Pancreas (tissue), 10 donors: Measurements from ENCODE around the gene TAX1BP3. TPM values are rescaled to one million over a fixed set of nuclear protein-coding genes. Genes with fewer than 3 reads are reported as not detected.

ENCODE experiments used
- ATAC-seq, 4 donors: fragments of 200-7000 bp; cut with Tn5 transposase; one replicate each; pipeline versions ENCODE4 v1.8.0 to v1.9.1; 2020; ENCODE audit warnings: mild to moderate bottlenecking in 4 of 4, moderate library complexity in 4 of 4
- DNase-seq, 6 donors: peaks; one replicate each; pipeline ENCODE4 v3.0.0-alpha.2; 2020
- FAIRE-seq: peaks from 2 replicates; lab custom pipeline; 2012; peaks lifted over from hg19 to GRCh38; lab: Jason Lieb, UNC
- H3K27ac ChIP-seq, 4 donors: fragments of 200-600 bp; sonication (generic); 1 replicate in 3 of 4; 2 replicates in 1 of 4; pipeline versions ENCODE4 v1.5.0 to v1.8.0; 2020
- H3K27me3 ChIP-seq, 4 donors: fragments of 200-600 bp; one replicate each; pipeline ENCODE4 v1.8.0; 2021
- H3K36me3 ChIP-seq, 3 donors: fragments of 200-600 bp; sonication (generic) in 1 of 3; one replicate each; pipeline versions ENCODE4 v1.5.0 to v1.8.0; 2020 to 2021
- H3K4me1 ChIP-seq, 3 donors: fragments of 200-600 bp; one replicate each; pipeline ENCODE4 v1.8.0; 2021
- H3K4me3 ChIP-seq, 4 donors: fragments of 200-600 bp; sonication (generic) in 2 of 4; one replicate each; pipeline versions ENCODE4 v1.5.0 to v1.8.0; 2020 to 2021
- H3K9me3 ChIP-seq, 4 donors: fragments of 200-600 bp; one replicate each; pipeline ENCODE4 v1.8.0; 2021
- WGBS, 2 donors: extraction: QIAGEN DNeasy Blood & Tissue Kit; methylation state at CpG; one replicate each; pipeline ENCODE4 v1.1.7; 2013; 5-methylcytosine and 5-hydroxymethylcytosine counted together
- intact Hi-C, 3 donors: fragments of 100-400 bp; cut with DNase I; formaldehyde crosslinking; loops; one replicate each; pipeline versions ENCODE4 v1.11.1 to v1.14.2; 2022
- polyA plus RNA-seq, 2 donors: library from polyadenylated mRNA; stranded (reverse); fragments of 200-250 nt; gene quantifications; one replicate each; pipeline ENCODE4 v1.2.3, GENCODE V29; 2013
- total RNA-seq, 6 donors: library from RNA; stranded (reverse); fragmentation: NEBNext Ultra II Directional in 4 of 6; extraction: Animal tissue kit (Norgen Biotek cat#: 25700) in 4 of 6; gene quantifications; one replicate each; pipeline versions ENCODE4 v1.2.1 to v1.2.4, GENCODE V29; 2021 to 2023
- TF ChIP-seq, protein P1 (sequence below), 4 donors: fragments of 200-600 bp; sonication (generic) in 3 of 4; IDR thresholded peaks; one replicate each; pipeline versions ENCODE4 v1.5.0 to v1.8.0; 2021; ENCODE audit warnings: antibody characterized with exemption in 4 of 4
- donor health status: healthy with polysubstance abuse.
- donor health status: DM: no; HTN: no; CAD: no; lungs with moderate emphysema.
- donor health status: DM: no; HTN: no; CAD: no.
- donor health status: control.
- donor health status: control.
- donor health status: Bipolar disorder and iron deficiency.
- donor health status: DM: yes; HTN: yes; CAD: no.
- donor health status: DM: no; HTN: no; CAD: no.
- donor health status: DM: no; HTN: no; CAD: no.
- donor health status: DM: yes; HTN: yes; CAD: no.

Gene TAX1BP3
- total and polyA plus RNA-seq, 8 donors, result 31.4 to 80.6 (median 47.6) TPM

DNA sequence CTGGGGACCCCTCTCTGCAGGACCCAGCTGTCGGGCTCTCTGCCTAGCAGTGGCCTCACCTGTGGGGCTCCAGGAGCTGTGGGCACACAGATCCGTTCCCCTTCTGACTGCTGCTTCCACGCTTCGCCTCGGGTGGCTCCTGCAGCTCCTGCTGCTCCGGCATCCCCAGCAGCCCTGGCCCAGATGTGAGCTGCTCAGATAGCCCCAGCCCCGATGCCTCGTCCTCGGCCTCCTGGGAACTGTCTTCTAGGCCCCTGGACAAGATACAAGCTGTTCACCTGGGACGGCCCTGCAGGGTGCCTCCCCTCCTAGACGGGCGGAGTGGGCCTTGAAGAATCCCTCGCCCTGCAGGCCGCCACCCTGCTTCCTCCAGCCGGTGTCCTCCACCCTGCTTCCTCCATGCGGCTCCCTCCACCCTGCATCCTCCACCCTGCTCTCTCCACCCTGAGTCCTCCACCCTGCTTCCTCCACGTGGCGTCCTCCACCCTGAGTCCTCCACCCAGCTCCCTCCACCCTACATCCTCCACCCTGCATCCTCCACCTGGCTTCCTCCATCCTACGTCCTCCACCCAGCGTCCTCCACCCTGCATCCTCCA lies 11.3 kb upstream of the TAX1BP3 start:
- Histone ChIP-seq H3K9me3 (no peaks in the 10 kb centered on the region), H3K27ac (no peak overlapping the region), H3K4me1 (no peaks in the 10 kb centered on the region), H3K36me3 (no peaks in the 10 kb centered on the region), H3K4me3 (no peak overlapping the region), H3K27me3 (no peaks in the 10 kb centered on the region)
- TF ChIP-seq, protein P1, sequence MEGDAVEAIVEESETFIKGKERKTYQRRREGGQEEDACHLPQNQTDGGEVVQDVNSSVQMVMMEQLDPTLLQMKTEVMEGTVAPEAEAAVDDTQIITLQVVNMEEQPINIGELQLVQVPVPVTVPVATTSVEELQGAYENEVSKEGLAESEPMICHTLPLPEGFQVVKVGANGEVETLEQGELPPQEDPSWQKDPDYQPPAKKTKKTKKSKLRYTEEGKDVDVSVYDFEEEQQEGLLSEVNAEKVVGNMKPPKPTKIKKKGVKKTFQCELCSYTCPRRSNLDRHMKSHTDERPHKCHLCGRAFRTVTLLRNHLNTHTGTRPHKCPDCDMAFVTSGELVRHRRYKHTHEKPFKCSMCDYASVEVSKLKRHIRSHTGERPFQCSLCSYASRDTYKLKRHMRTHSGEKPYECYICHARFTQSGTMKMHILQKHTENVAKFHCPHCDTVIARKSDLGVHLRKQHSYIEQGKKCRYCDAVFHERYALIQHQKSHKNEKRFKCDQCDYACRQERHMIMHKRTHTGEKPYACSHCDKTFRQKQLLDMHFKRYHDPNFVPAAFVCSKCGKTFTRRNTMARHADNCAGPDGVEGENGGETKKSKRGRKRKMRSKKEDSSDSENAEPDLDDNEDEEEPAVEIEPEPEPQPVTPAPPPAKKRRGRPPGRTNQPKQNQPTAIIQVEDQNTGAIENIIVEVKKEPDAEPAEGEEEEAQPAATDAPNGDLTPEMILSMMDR (IDR thresholded peaks at IDR 0.05), result no peak
- FAIRE-seq (no peak), ATAC-seq (no peak), DNase-seq (no peak)
- intact Hi-C loops, result no loop called here
- WGBS, 2 donors, result 49 to 59% methylated on average over 20 of the region's 20 CpGs

GRCh38 chr17:3678821-3679530 lies 10.6 kb upstream of the TAX1BP3 start:
- TF ChIP-seq, protein P1 (IDR thresholded peaks at IDR 0.05), result no peak
- H3K4me1 ChIP-seq, result no peaks in the 10 kb centered on the region
- no peak overlapping the region for H3K4me3 ChIP-seq
- ATAC-seq, result no peak
- H3K27ac ChIP-seq, result no peak overlapping the region
- intact Hi-C loops, result no loop called here
- FAIRE-seq, result no peak
- no peaks in the 10 kb centered on the region for H3K9me3 ChIP-seq
- WGBS, 2 donors, result 77 to 80% methylated on average over 27 of the region's 27 CpGs
- H3K27me3 ChIP-seq, result no peaks in the 10 kb centered on the region
- no peak for DNase-seq
- no peaks in the 10 kb centered on the region for H3K36me3 ChIP-seq

GRCh38 chr17:3678095-3678820 lies 9.9 kb upstream of the TAX1BP3 start:
- H3K27ac ChIP-seq, result no peak overlapping the region
- intact Hi-C loops, result no loop called here
- no peak for DNase-seq
- no peak for FAIRE-seq
- H3K9me3 ChIP-seq, result no peaks in the 10 kb centered on the region
- no peaks in the 10 kb centered on the region for H3K4me1 ChIP-seq
- WGBS, 2 donors, result 55 to 56% methylated on average over 13 to 16 of the region's 16 CpGs
- TF ChIP-seq, protein P1 (IDR thresholded peaks at IDR 0.05), result no peak
- H3K4me3 ChIP-seq, result no peak overlapping the region
- H3K36me3 ChIP-seq, result no peaks in the 10 kb centered on the region
- no peaks in the 10 kb centered on the region for H3K27me3 ChIP-seq
- ATAC-seq, result peak in 1 of 4 donors; percentile 21

DNA sequence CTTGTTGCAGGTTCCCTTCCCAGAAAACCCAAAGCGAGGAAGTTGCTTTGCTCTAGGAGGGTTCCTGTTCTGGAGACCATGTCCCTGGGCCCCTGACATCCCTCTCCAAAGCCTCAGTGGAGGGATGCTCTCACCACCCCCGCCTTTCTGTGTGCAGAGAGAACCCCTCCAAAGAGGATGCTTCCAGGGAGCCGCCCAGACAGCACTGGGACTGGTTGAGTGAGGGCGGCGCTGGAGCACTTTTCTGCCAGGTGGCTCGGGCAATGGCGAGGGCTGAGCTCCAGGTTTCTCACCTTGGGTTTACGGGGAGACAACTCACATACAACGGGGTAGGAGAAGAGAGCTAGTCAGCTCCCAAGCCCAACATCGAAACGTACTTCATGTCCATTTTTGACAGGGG lies 7.5 kb upstream of the TAX1BP3 start:
- TF ChIP-seq, protein P1 (IDR thresholded peaks at IDR 0.05), result no peak
- no peaks in the 10 kb centered on the region for H3K27me3 ChIP-seq
- no peak overlapping the region for H3K4me3 ChIP-seq
- ATAC-seq, result no peak
- H3K36me3 ChIP-seq, result no peaks in the 10 kb centered on the region
- H3K4me1 ChIP-seq, result no peaks in the 10 kb centered on the region
- H3K27ac ChIP-seq, result no peak overlapping the region
- intact Hi-C loops, result no loop called here
- H3K9me3 ChIP-seq, result no peaks in the 10 kb centered on the region
- no peak for FAIRE-seq
- WGBS, 2 donors, result 59 to 62% methylated on average over 11 of the region's 11 CpGs
- no peak for DNase-seq
